NCI-H1092 treated with DMSO at 0.1 percent for 48 hours (cell line): ENCODE measurements around the gene CEMIP.

Source experiments
- DNase-seq: peaks from one replicate; lab custom pipeline; 2025; lab: John Stamatoyannopoulos, UW

The CEMIP gene

GRCh38 chr15:80931721-80932512 lies 152.7 kb downstream of the CEMIP start:
- DNase-seq, result no peak

- no peak for DNase-seq
These were observed 153.3 kb downstream of the CEMIP start for GRCh38 chr15:80932513-80932815.

- DNase-seq, result no peak
These were observed 153.8 kb downstream of the CEMIP start for GRCh38 chr15:80932989-80933388.

- no peak for DNase-seq
These were observed 155.6 kb downstream of the CEMIP start for GRCh38 chr15:80934761-80935221.

- no peak for DNase-seq
These were observed 157.3 kb downstream of the CEMIP start for GRCh38 chr15:80936288-80937078.

GRCh38 chr15:80937718-80938117 lies 158.5 kb downstream of the CEMIP start:
- DNase-seq, result no peak

GRCh38 chr15:80939216-80939615 lies 160.0 kb downstream of the CEMIP start:
- no peak for DNase-seq

GRCh38 chr15:80940331-80940730 lies 161.2 kb downstream of the CEMIP start:
- DNase-seq, result no peak

- DNase-seq, result no peak
These were observed 161.7 kb downstream of the CEMIP start for GRCh38 chr15:80940851-80941250.

- DNase-seq, result no peak
These were observed 163.1 kb downstream of the CEMIP start for GRCh38 chr15:80942266-80942665.

- DNase-seq, result no peak
These were observed 163.8 kb downstream of the CEMIP start for GRCh38 chr15:80942746-80943565.

- no peak for DNase-seq
These were observed 165.6 kb downstream of the CEMIP start for GRCh38 chr15:80944818-80945217.

- DNase-seq, result no peak
These were observed 166.4 kb downstream of the CEMIP start for GRCh38 chr15:80945605-80946004.

GRCh38 chr15:80946576-80946975 lies 167.4 kb downstream of the CEMIP start:
- DNase-seq, result no peak

- DNase-seq, result no peak
These were observed 169.6 kb downstream of the CEMIP start for GRCh38 chr15:80948651-80949292.

GRCh38 chr15:80949756-80950155 lies 170.6 kb downstream of the CEMIP start:
- DNase-seq, result no peak

- DNase-seq, result no peak
These were observed 171.3 kb downstream of the CEMIP start for GRCh38 chr15:80950291-80951078.

GRCh38 chr15:80951941-80952340 lies 172.8 kb downstream of the CEMIP start:
- no peak for DNase-seq

GRCh38 chr15:80953001-80953952 lies 174.1 kb downstream of the CEMIP start:
- DNase-seq, result no peak
